ENCODE measurements around the gene SLC22A14. TPM values are rescaled to one million over a fixed set of nuclear protein-coding genes. Genes with fewer than 3 reads are reported as not detected.

Gene SLC22A14
- total RNA-seq (2011; cell fraction: chromatin; rRNA removed; ENCODE audit: low replicate concordance), result not detected in 2 replicates
- not detected in 2 replicates for total RNA-seq (2011; cell fraction: nucleolus; rRNA removed)
- total RNA-seq (2011; cell fraction: nucleoplasm; rRNA removed), result not detected in 2 replicates
- total RNA-seq (2014; rRNA removed) (not detected in 2 replicates), total RNA-seq (2014; rRNA removed; fragmentation: Illumina TruSeq; extraction: Trizol) (not detected in 2 replicates), total RNA-seq (2015; rRNA removed; fragmentation: Illumina TruSeq; extraction: Trizol) (0.07 TPM in 1 of 2 replicates, not detected in the other), total RNA-seq (2021) (not detected in 2 replicates), polyA plus RNA-seq (2011; rRNA removed) (0.04 TPM in 1 of 2 replicates, not detected in the other), polyA plus RNA-seq (2014; fragmentation: Illumina TruSeq; extraction: Trizol) (not detected in 2 replicates), polyA plus RNA-seq (2014; fragmentation: Nextera tagmentation; extraction: Ambion mirVana) (under 1 TPM in 1 of 2 experiments, not detected in 1; 0.03 TPM), polyA plus RNA-seq (2014; rRNA removed) (0.07 TPM in 1 of 2 replicates, not detected in the other), polyA minus RNA-seq (2011; rRNA and poly(A)+ RNA removed) (0.45 TPM in 1 of 2 replicates, not detected in the other), Bru-seq, nascent RNA (percentile 17 among the genes with signal in this experiment), BruChase-seq, experiment 1, labeled RNA remaining after a 2-hour chase (percentile 30 among the genes with signal in this experiment), BruChase-seq, experiment 2, labeled RNA remaining after a 6-hour chase (percentile 29 among the genes with signal in this experiment)
- polyA plus RNA-seq (2011; cell fraction: cytosol; rRNA removed), result not detected in 2 replicates
- 0.10 and 0.21 TPM in 2 replicates for polyA plus RNA-seq (2011; cell fraction: nucleus; rRNA removed)
- 0.08 and 0.10 TPM in 2 replicates for polyA plus RNA-seq (2012)
- polyA minus RNA-seq (2011; cell fraction: cytosol; rRNA and poly(A)+ RNA removed), result not detected in 2 replicates
- not detected in 2 replicates for polyA minus RNA-seq (2011; cell fraction: nucleus; rRNA and poly(A)+ RNA removed)
- long read RNA-seq, experiment 1, result 0 reads
- long read RNA-seq, experiment 2, result 0 reads
- long read RNA-seq, experiment 3, result 0 reads

GRCh38 chr3:38281895-38282686, at the start of gene SLC22A14:
Gene SLC22A14, plus strand, starts transcription at chr3:38282294. Its CDS starts 23,733 bp downstream, at chr3:38306027.
- in situ Hi-C loops (cut with MboI), result no loop called here
- intact Hi-C loops (cut with micrococcal nuclease), result loop anchor here (1.0 kb wide), 2 partner anchors 151 to 164 kb away; no protein-coding TSS in a partner anchor
- H3K9me1 ChIP-seq (ENCODE audit: control insufficient read depth, insufficient read depth, low read length), result no peaks in the 10 kb centered on the region
- H3K4me3 ChIP-seq, result no peak within 1 kb of the TSS
- no peaks in the 10 kb centered on the region for H3K9me3 ChIP-seq (replicated peaks; ENCODE audit: control insufficient read depth, insufficient read depth, low read depth, low read length)
- peak within 1 kb of the TSS; percentile 27; the same call in 1 of the 2 replicates for H2AFZ ChIP-seq (ENCODE audit: low read depth, low read length)
- CTCF ChIA-PET (ENCODE audit: low intra/inter-chr PET ratio), result no interaction called here
- DNase-seq (ENCODE audit: extremely low read depth in 1 of 4, low spot score in 3 of 4), result peak; percentile 43 to 65 (median 52)
- WGBS (ENCODE audit: insufficient coverage, low coverage, missing lambda C conversion rate), result 23% methylated on average over 14 of the region's 14 CpGs
- no peak within 1 kb of the TSS for H3K4me2 ChIP-seq (ENCODE audit: insufficient read depth, low read length)
- no TSS peak for BruUV-seq (replicated peaks)
- POLR2A ChIA-PET, result interaction anchor here (0.6 to 1.0 kb wide), 4 partner anchors 11 to 317 kb away, joined by 3 to 5 read pairs (median 4); no protein-coding TSS in a partner anchor
- H3K27ac ChIP-seq (ENCODE audit: extremely low read depth, low read depth, low read length), result no peak within 1 kb of the TSS
- H3K79me2 ChIP-seq (ENCODE audit: control insufficient read depth, insufficient read depth, low read length), result no peaks in the 10 kb centered on the region
- H3K27me3 ChIP-seq (ENCODE audit: control insufficient read depth in 2 of 2, insufficient read depth in 2 of 2, low read length in 2 of 2), result peaks cover 4 to 5% of the 10 kb centered on the region in 2 experiments; a peak in 2 of 5 replicates
- peak; percentile 68 for FAIRE-seq
- no peak within 1 kb of the TSS; a peak in 1 of 4 replicates for H3K9ac ChIP-seq (ENCODE audit: insufficient read depth in 1 of 2, low read depth in 2 of 2, low read length in 2 of 2)
- H3K4me1 ChIP-seq (replicated peaks in 1 of 2; ENCODE audit: control insufficient read depth in 2 of 2, insufficient read depth in 2 of 2, low read length in 2 of 2), result peaks cover 0 to 4% of the 10 kb centered on the region in 2 experiments; a peak in 2 of 5 replicates
- ATAC-seq, result peak; percentile 86
- H3K36me3 ChIP-seq (ENCODE audit: control insufficient read depth, insufficient read depth, low read length), result no peaks in the 10 kb centered on the region
- H4K20me1 ChIP-seq (replicated peaks; ENCODE audit: control insufficient read depth, insufficient read depth, low read length), result no peaks in the 10 kb centered on the region
- no peak for TF ChIP-seq NFE2 (IDR thresholded peaks at IDR 0.05; ENCODE audit: low read depth)
- TF ChIP-seq HCFC1 (IDR thresholded peaks at IDR 0.05; ENCODE audit: low read depth, low read length), result no peak
- no peak for TF ChIP-seq ZNF408 (CRISPR knock-in tag; IDR thresholded peaks at IDR 0.05; ENCODE audit: low read depth)
- no peak for TF ChIP-seq POLR3A (IDR thresholded peaks at IDR 0.05; ENCODE audit: borderline replicate concordance, extremely low read depth, insufficient read depth, insufficient read length)
- TF ChIP-seq PPARD (CRISPR knock-in tag; IDR thresholded peaks at IDR 0.05), result no peak
- TF ChIP-seq CSDE1 (IDR thresholded peaks at IDR 0.05), result no peak
- TF ChIP-seq NR3C1 (CRISPR knock-in tag; IDR thresholded peaks at IDR 0.05), result no peak
- no peak for TF ChIP-seq ZNF384 (IDR thresholded peaks at IDR 0.05; ENCODE audit: low read depth, low read length)
- TF ChIP-seq ZNF239 (CRISPR knock-in tag; IDR thresholded peaks at IDR 0.05), result no peak
- TF ChIP-seq HNRNPL (IDR thresholded peaks at IDR 0.05; ENCODE audit: low read depth, low read length), result no peak

All from K562 (cell line).